NCI-H1694 treated with DMSO at 0.1 percent for 48 hours (cell line): ENCODE data around the gene HIVEP3.

Experiments used
- DNase-seq: peaks from one replicate; lab custom pipeline; 2025; lab: John Stamatoyannopoulos, UW

The HIVEP3 gene

GRCh38 chr1:41758500-41758899 is 160.2 kb downstream of the HIVEP3 start:
- no peak for DNase-seq

DNA sequence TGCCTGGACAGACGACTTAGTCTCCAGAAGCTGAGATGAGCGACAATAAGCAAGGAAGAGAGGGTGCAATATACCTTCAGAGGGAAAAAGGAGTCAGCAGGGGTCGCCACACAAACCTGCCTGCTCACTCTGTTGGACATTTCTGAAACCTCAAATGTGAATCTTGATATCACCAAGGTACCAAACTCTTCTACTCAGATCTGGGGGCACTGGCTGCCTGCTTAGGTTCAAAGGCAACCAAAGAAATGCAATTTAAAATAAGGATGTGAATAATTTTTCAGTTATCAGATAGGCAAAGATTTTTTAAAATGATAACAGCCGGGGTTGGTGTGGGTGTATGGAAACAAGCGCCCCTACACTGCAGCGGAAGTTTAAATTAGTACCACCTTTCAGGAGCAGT is 164.2 kb downstream of the HIVEP3 start:
- no peak for DNase-seq

DNA sequence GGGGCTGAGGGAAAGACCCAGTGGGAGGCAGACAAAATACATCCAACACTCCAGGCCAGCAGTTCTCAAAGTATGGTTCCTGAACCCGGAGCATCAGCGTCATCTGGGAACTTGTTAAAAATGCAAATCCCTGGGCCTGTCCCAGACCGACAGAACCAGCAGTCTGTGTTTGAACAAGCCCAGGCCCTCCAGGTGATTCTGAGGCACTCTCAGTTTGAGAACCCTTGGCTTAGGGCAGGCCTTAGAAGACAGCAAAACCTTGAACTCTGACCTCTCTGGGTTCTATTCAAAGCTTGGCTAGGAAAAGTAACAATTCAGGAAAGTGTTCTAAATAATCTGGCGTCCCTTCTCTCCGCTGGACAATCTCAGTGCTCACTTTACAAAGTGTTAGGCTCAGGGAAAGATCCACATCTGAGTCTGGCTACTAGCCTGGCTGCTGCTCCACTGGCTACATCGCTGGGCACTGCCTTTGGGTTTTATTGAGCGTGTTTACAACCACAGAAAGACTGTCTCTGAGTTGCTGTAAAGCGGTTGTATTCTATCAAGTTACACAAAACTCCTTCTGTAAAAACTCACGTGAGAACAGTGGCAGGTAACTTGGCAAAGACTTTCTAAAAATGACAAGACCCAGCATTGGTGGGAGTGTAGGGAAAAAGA is 166.1 kb downstream of the HIVEP3 start:
- no peak for DNase-seq

GRCh38 chr1:41751804-41752513 is 166.8 kb downstream of the HIVEP3 start:
- no peak for DNase-seq

DNA sequence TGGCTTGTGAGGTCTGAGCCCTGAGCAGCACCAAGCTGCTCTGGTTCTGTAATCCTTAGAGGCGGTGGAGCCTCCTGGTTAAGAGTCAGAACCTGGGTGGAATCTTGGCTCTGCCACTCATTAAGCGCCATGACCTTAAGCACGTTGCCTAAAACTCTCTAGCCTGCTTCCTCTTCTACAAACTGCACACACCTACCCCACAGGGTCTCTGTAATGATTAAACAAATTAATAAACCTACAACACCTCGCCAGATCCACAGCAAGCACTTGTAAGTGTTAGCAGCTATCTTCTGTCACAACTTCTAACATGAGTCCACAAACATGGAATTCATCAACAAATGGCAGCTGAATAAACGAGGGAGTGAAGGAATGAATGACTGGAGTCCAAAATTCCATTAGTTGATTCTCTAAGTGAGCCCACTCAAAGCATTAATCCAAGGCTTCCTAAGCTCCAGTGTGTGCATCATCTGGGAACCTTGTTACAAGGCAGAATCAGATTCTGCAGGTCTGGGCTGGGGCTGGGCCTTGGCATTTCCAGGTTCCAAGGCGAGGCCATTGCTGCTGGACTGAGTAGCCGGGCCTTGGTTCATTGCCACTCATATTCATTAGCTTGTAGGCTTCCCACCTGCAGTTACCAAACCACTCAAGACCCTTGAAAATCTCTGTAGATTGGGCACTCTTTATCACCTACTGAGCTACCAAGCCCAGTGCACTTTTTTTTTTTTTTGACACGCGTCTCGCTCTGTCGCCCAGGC is 168.6 kb downstream of the HIVEP3 start:
- no peak for DNase-seq

DNA sequence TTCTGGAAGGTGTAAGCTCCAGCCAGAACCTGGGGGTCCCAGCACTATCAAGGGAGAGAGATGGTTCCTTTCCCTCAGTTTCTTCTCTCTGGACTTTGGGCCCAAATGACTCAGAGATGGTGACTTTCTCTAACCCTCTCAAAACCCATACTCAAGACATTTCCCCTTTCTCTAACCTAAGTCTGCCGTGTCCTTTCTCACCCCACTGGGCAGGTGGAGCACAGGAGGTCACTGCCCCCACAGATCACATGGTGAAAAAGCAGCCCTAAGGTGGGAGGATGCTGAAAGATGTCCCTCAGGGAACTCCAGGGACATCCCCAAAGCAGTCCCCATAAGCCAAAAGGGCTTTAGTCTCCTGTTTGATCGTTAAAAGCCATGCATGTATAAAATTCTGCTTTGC is 173.7 kb downstream of the HIVEP3 start:
- DNase-seq = no peak

GRCh38 chr1:41743366-41743765 is 175.4 kb downstream of the HIVEP3 start:
- DNase-seq = no peak

- peak; percentile 57 for DNase-seq
These were observed 176.5 kb downstream of the HIVEP3 start for GRCh38 chr1:41742219-41742618.

DNA sequence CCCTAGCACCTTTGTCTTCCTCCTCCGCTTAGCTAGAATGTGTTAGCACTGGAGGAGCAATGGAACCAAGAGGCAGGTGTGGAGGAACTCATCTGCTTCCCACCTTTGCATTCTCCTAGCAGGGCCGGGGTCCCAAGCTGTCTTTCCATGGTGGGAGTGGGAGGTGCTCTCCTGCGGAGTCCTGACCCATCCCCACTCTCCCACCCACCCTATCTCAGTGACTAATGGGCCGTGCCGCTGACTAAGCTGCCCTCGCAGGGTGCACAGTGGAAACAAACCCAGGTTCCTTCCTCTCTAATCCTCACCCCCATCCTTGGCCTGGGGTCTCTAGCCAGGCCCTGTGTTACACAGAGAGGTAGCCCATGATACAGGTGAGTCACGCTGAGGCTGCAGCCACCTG is 177.5 kb downstream of the HIVEP3 start:
- no peak for DNase-seq

GRCh38 chr1:41740630-41741239 is 178.0 kb downstream of the HIVEP3 start:
- DNase-seq = no peak

- no peak for DNase-seq
These were observed 178.7 kb downstream of the HIVEP3 start for GRCh38 chr1:41740058-41740457.

DNA sequence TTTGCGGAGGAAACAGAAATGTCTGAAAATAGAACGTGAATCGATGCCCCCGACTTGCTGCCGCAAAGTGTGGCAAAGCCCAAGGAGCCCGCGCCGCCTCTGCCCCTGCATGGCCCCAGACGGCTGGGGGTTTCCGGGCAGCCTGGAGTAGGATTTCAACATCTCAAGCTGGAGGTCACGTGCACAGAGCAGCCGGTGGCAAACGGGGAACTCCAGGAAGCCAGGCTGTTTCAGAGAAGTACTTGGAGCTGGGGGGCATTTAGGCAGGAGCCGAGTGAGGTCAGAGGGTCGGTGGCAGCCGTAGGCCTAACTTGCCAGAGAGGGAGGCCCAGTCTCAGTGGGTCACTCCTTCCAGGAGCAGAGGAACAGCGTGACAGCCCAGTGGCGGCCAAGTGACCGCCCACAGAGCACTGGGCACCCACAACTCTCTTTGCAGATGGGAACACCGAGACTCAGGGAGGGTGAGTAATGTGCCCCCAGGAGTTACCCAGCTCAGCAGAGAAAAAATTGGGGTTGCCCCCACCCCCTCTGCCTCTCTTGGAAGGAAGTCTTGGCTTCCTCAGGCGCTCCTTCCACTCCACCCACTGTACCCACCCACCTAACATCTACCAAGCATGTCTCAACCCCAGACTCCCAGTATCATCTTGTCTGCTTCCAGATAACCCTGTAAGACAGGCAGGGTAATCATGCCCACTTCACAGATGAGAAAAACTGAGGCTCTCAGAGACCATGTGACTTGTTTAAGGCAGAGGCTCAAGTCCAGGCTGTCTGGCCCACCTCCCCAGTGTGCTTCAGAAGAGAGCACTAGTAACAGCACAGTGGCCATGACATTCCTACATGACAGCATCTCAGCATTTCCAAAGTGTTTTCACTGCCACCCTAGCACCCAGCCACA is 179.4 kb downstream of the HIVEP3 start:
- no peak for DNase-seq

GRCh38 chr1:41738475-41738874 is 180.2 kb downstream of the HIVEP3 start:
- DNase-seq = no peak

GRCh38 chr1:41738006-41738405 is 180.7 kb downstream of the HIVEP3 start:
- DNase-seq = no peak

GRCh38 chr1:41735631-41736260 is 183.0 kb downstream of the HIVEP3 start:
- DNase-seq = no peak

GRCh38 chr1:41735139-41735538 is 183.6 kb downstream of the HIVEP3 start:
- DNase-seq = no peak

GRCh38 chr1:41734201-41734970 is 184.3 kb downstream of the HIVEP3 start:
- DNase-seq = no peak

DNA sequence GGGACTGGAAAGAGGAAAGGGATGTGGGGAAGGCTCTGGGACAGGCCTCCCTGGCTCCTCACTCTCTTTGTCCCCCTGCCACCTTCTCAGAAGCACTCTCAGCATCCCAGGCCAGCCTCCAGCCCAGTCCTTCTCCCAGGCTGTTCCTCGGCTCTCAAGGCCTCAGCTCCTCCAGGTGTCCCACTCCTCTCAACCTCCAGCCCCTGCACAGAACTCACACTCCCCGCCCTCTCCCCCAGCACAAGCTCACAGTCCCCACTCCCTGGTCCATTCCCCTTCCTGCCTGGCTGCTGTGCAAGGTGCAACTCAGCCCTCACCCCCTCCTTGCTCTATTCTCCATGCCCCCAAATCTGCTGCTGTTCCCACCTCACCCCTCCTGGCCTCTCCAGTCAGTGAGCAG is 185.0 kb downstream of the HIVEP3 start:
- DNase-seq = no peak

DNA sequence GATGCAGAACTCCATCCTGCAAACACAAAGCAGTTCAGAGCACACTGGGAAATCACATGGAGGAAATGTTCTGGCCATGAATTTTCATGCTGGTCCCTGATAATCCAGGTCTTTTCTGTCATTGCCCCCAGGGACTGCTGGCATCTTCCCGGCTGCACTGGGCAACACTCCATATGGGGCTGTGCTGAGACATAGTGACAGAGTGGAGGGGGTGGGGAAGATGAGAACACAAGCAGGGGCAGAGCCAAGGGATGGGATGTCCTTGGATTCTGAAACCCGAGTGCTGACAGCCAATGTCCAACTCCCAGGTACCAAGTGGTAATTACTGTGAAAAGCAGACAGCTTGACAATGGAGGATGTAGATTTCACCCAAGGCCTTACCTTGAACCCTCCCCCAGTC is 185.7 kb downstream of the HIVEP3 start:
- DNase-seq = no peak

DNA sequence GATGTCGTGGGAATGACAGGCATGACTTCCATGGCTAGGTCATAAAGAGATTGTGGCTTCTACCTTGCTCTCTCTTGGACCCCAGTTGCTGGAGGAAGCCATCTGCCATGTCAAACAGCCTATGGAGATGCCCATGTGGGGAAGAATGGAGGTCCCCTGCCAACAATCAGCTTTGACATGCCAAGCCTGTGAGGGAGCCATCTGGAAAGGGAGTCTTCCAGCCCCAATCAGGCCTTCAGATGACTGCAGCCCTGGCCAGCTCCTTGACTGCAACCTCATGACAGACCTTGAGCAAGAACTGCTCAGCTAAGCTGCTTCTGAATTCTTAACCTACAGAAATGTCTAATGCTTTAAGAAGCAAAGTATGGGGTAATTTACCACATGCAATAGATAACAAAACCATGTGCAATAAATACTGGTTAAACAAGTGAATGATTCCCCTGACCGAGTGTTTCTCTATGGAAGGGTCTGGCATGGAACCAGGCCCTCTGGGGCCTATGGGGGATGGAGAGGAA is 187.1 kb downstream of the HIVEP3 start:
- DNase-seq = no peak
